ENCODE results near the gene RIPK1. TPM values are rescaled to one million over a fixed set of nuclear protein-coding genes. Genes with fewer than 3 reads are reported as not detected.
"Not testable (repeated sequence)": the region's sequence is repeated elsewhere in the genome, so short reads cannot be mapped to it uniquely, and the experiment has no call there.

Gene RIPK1
- total RNA-seq, 4 donors from 2014 or later = 26.2 to 33.5 (median 29.0) TPM

DNA sequence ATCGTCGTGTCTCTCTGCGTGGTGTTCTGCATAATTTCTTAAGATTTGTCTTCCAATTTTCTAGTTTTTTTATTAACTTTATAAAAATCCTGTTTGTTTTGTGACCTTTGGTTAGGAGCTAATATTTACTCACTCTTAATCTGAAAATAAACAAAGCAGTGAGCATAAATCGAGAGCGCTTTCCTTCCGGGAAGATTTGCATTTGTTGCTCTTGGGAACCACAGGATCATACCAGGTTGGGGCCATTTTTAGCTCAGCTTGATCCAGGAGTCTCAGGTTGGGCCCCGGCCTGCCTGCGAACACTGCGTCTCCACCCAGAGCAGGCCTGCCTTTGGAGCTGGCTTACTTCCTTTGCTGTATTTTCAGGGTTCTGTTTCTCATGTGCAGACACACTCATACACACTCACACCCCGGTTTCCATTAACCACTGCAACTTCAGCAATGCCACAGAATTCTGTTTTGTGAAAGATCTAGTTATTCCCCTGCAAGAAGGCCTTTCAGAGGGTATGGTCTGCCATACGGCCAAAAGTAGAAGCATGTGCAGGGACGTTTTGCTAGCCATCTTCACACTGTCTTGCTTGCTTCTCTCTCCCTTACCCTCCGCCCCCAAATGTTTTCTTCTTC, 67.5 kb downstream of the RIPK1 start:
- Histone ChIP-seq H3K27ac (no peak overlapping the region), H3K4me3 (replicated peaks in 1 of 3) (no peak overlapping the region), H3K27me3 (no peaks in the 10 kb centered on the region), H3K4me1 (peaks cover 11 to 27% of the 10 kb centered on the region in 2 donors), H3K9me3 (no peaks in the 10 kb centered on the region), H3K36me3 (peaks cover 0 to 2% of the 10 kb centered on the region in 2 donors)
- 94 to 95% methylated on average over 13 of the region's 13 CpGs for WGBS, 2 donors
- TF ChIP-seq CTCF (IDR thresholded peaks at IDR 0.05) = no peak
- no peak for TF ChIP-seq POLR2A (IDR thresholded peaks at IDR 0.05)
- intact Hi-C loops (cut with DNase I) = no loop called here
- DNase-seq = no peak

GRCh38 chr6:3136292-3137011, 68.2 kb downstream of the RIPK1 start:
- peaks cover 11 to 27% of the 10 kb centered on the region in 2 donors for H3K4me1 ChIP-seq
- intact Hi-C loops (cut with DNase I) = no loop called here
- peaks cover 0 to 3% of the 10 kb centered on the region in 2 donors for H3K36me3 ChIP-seq
- H3K4me3 ChIP-seq (replicated peaks in 1 of 3) = no peak overlapping the region
- no peaks in the 10 kb centered on the region for H3K9me3 ChIP-seq
- WGBS, 2 donors = 95 to 96% methylated on average over 8 of the region's 8 CpGs
- DNase-seq = no peak
- H3K27ac ChIP-seq = peak overlapping the region in 2 of 3 donors; percentile 13 to 55
- no peaks in the 10 kb centered on the region for H3K27me3 ChIP-seq
- no peak for TF ChIP-seq CTCF (IDR thresholded peaks at IDR 0.05)
- TF ChIP-seq POLR2A (IDR thresholded peaks at IDR 0.05) = no peak

GRCh38 chr6:3137057-3137777, 68.9 kb downstream of the RIPK1 start:
- H3K4me3 ChIP-seq (replicated peaks in 1 of 3) = no peak overlapping the region
- peaks cover 11 to 27% of the 10 kb centered on the region in 2 donors for H3K4me1 ChIP-seq
- intact Hi-C loops (cut with DNase I) = no loop called here
- 43 to 47% methylated on average over 12 of the region's 12 CpGs for WGBS, 2 donors
- no peaks in the 10 kb centered on the region for H3K9me3 ChIP-seq
- DNase-seq = peak; percentile 86 to 87
- H3K27me3 ChIP-seq = no peaks in the 10 kb centered on the region
- H3K36me3 ChIP-seq = peaks cover 0 to 3% of the 10 kb centered on the region in 2 donors
- TF ChIP-seq CTCF (IDR thresholded peaks at IDR 0.05) (no peak), POLR2A (IDR thresholded peaks at IDR 0.05) (no peak)
- H3K27ac ChIP-seq = peak overlapping the region; percentile 9 to 55 (median 13)

DNA sequence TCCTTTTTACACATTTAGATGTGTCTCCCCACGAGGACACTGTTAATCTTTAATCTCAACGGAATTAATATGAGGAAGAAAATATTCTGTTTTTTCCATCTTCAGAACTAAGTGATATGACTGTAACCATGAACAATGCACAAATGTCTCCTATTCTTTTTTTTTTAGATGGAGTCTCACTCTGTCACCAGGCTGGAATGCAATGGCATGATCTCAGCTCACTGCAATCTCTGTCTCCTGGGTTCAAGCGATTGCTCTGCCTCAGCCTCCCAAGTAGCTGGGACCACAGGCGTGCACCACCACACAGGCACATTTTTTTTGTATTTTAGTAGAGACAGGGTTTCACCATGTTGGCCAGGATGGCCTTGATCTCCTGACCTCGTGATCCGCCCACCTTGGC, 69.6 kb downstream of the RIPK1 start:
- 91 to 96% methylated on average over 6 of the region's 6 CpGs for WGBS, 2 donors
- intact Hi-C loops (cut with DNase I); DNase-seq; H3K36me3 ChIP-seq; H3K27me3 ChIP-seq; H3K4me3 ChIP-seq (replicated peaks in 1 of 3); H3K9me3 ChIP-seq: not testable (repeated sequence)
- Histone ChIP-seq H3K4me1 (peaks cover 11 to 27% of the 10 kb centered on the region in 2 donors), H3K27ac (peak overlapping the region in 1 of 3 donors; percentile 55)

- Histone ChIP-seq H3K27ac (peak overlapping the region in 2 of 3 donors; percentile 55 to 66), H3K36me3 (peaks cover 0 to 3% of the 10 kb centered on the region in 2 donors), H3K27me3 (no peaks in the 10 kb centered on the region), H3K4me1 (peaks cover 11 to 27% of the 10 kb centered on the region in 2 donors), H3K9me3 (no peaks in the 10 kb centered on the region), H3K4me3 (replicated peaks in 1 of 3) (no peak overlapping the region)
- no peak for DNase-seq
- 81 to 83% methylated on average over 1 of the region's 1 CpG for WGBS, 2 donors
- intact Hi-C loops (cut with DNase I) = no loop called here
- no peak for TF ChIP-seq CTCF (IDR thresholded peaks at IDR 0.05)
Observed at GRCh38 chr6:3138341-3138740, 70.0 kb downstream of the RIPK1 start.

Measured in thyroid gland (tissue), 4 donors.